ENCODE measurements around the gene FHOD1.

DNA sequence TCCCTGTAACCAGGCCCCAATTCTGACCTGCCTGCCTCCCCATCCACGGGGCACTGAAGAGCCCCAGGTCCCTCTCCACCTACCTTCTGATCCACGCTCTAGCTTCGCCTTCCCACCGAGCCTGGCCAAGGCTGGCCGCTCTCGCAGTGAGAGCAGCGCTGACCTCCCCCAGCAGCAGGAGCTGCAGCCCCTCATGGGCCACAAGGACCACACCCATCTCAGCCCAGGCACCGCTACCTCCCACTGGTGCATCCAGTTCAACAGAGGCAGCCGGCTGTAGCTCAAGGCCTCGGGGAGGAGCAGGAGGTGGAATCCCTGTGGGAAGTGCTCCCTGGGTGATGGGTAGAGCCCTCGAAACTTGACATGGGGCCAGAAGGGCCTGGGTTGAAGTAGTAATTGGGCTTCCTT is 23.7 kb upstream of the FHOD1 start:
- TF ChIP-seq POLR2A (IDR thresholded peaks at IDR 0.05) (no peak), POLR2AphosphoS5 (IDR thresholded peaks at IDR 0.05) (no peak)

Measured in suprapubic skin (tissue), 4 donors.